Activated CD4-positive, alpha-beta T cell treated with anti-CD3 and anti-CD28 coated beads, Interleukin-2, amount 50 U/mL, for 1 hour (primary cell): Measurements from ENCODE around the gene DDB1.
"Not testable (repeated sequence)": the region's sequence is repeated elsewhere in the genome, so short reads cannot be mapped to it uniquely, and the experiment has no call there.

ENCODE experiments used
- DNase-seq: peaks from one replicate; pipeline ENCODE4 v3.0.0-alpha.2; 2020

The DDB1 gene

DNA sequence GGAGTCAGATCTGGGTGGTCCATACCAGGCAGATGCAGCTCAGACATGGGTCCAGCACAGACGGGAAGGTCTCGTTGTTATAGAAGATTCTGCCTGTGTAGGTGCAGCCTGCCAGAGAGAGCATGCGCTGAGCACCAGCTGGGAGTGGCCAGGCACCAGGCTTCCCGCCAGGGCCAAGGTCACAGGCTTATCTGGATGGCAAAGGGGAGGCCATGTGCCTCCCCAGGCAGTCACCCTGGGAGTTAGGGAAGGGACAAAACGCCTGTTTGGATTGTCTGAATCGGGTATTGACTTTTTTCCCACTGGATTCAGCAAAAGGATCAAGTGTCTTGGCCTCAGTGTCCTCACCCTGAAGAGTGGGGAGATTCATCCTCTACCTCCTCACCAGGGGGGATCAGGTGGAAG is 65.5 kb downstream of the DDB1 start:
- no peak for DNase-seq

DNA sequence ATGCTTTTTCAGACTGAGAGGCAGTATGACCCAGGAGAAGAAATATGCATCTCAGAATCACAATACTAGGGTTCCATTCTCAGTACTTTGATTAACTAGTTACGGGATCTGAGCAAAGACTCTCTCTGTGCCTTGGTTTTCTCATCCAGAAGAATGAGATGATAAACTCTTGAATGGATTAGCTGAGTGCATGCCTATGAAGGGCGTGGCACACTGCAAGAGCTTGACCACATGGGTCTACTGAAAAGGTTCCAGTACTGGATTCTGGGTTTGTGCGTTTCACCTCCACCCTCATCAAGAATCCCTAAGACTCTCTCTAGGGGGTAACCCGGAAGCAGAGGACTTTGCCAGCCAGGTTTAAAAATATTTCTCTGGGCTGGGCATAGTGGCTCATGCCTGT is 66.3 kb downstream of the DDB1 start:
- DNase-seq = no peak

DNA sequence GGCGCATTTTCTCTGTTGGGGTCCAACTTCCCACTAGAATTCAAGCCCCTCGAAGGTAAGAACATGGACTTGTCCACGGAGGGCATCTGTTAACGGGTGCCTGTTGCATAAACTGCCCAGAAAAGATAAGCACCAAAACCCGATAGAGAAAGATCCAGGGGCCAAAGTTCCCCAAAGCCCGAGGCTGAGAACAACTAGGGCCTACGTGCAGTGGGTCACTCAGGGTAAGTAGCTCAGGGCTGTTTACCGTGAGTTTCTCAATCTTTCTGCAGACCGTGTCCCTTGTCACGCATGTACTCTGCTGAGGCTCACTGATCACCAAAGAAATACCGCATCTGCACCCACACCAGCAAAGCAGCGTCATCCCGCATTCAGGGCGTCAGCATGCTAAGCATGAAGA is 67.5 kb downstream of the DDB1 start:
- no peak for DNase-seq

DNA sequence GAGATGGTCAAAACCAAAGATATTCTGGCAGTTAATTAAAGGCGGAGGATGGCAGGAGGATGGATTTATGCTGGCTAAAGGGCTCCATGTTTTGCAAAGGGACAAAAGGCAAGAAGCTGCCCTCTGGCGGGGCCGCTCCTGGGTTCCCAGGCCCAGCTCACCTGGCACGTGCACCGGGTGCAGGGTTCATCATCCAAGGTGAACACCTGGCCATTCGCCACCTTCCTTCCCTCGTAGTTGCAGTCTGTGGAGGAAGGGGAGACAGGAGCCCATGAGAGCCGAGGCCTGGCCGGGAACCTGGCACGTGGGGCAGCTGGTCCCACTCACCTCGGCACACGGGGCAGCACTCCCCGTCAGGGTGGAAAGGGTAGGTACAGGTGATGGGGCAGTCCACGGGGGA is 68.1 kb downstream of the DDB1 start:
- DNase-seq = no peak

DNA sequence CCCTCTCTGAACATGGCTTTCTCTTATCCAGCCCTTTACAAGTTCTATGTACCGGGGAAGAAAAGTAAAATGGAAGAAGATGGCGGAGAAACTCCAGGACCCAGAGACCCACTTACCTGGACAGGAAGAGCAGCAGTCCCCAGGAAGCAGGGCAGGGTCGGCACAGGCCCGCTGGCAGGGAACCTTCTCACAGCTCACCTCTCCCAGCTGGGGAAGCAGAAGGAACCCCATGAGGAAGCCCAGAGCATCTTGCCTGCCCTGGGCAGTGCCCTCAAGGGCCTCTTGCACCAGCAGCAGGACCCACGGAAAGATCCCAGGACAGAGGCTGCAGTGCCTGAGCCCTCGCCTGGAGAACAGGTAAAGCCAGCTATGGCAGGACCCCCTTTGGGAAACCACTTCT is 68.5 kb downstream of the DDB1 start:
- DNase-seq = no peak

DNA sequence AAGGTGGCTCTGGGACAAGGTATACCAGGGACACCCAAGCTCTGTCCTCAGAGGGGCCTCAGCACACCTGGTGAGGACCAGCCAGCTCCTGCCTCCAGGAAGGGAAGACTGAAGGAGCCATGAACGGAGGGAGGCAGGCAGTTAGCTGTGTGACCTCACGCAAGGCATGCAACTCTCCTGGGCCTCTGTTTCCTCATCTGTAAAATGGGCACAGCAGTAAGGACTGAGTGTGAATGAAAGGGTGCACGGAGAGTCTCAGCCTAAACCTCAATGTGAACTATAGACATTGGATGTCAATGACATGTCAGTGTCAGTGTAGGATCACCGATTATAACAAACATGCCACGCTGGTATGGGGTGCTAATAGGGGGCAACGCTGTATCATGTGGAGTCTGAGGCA is 73.5 kb downstream of the DDB1 start:
- DNase-seq = no peak

DNA sequence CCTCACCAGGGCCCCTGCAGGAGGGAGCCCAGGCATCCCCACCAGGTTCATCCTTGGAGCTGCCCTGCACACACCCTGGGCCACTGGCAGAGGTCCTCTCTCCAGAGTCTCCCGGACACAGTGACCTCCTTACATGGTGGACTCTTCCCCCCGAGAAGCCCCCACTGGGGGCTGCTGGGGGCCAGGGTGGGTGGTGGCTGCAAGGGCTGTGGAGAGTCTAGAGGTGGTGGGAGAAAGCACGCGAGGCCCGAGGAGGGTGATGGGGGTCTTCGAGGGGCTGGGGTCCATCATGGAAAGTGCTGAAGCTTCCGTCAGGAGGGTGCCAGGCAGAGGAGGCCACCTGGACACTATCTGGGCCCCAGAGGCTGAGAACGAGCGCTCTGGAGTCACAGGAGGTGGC is 74.4 kb downstream of the DDB1 start:
- no peak for DNase-seq

DNA sequence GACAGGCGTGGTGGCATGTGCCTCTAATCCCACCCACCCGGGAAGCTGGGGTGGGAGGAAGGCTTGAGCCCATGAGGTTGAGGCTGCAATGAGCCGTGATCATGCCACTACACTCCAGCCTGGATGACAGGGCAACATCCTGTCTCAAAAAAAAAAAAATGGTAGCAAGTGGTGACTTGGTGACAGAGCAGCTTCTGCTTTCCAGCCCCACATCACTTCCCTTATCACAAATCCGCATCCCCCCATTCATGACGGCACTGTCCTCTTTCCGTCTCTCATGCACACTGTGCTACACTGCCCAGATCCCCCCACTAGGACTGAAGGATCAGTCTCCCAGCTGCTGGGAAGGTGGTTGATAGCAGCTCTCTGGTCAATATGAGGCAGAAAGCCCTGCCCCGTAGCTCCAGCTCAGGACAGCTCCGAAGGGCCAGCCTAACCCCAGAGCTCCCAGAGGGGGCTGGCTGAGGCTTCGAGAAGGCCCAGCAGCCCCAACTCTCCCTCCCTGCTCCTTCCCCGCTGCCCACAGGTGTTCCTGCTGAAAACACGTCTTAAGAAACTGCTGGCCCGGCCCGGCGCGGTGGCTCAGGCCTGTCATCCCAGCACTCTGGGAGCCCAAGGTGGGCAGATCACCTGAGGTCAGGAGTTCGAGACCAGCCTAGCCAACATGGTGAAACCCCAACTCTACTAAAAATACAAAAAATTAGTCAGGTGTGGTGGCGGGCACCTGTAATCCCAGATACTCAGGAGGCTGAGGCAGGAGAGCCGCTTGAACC is 76.0 kb downstream of the DDB1 start:
- DNase-seq = no peak

DNA sequence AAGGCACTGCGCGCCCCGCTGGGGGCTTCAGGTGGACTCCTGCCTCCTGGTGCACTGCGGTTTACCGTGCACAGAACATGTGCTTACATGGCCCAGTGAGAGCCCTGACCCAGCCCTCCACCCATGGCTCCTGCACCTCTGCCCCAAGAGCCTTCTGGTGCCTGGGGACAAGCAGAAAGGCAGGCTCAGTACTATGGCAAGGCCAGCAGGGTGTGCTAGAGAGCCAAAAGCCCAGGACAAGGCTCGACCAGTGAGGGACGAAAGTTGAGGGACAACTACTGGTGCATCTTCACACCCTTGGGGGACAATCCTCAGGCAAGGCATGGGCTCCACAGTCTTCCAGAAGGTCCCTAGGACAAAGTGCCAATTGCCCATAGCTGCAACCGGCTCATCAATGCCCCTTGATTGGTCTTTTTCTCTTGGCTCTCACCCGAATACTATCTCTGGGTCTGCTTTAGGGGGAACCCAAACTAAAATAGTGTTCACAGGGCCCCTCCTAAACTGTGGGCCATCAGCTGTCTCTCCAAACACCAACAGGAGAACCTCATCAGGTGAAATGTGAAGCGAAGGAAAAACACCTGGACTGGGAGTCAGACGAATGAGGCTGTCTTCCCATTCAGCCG is 78.4 kb downstream of the DDB1 start:
- DNase-seq = peak; percentile 56

DNA sequence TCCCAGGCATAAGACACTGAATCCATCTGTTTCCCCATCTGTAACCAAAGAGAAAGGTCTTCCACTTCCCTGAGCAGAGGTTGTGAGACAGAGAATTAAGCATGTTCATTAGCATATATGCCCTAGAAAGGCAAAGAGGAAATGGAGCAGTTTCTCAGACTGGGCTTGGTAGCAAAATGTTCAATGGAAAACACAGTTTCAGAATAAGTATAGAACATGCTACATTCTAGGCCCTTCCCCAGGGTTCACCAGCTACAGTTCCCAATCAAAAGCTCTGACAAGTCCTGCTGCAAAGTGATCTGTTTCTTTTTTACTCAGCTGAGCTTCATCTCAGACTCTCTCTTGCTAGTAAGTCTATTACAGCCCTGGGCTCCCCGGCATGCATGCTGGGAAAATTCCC is 80.6 kb downstream of the DDB1 start:
- not testable (repeated sequence) for DNase-seq

DNA sequence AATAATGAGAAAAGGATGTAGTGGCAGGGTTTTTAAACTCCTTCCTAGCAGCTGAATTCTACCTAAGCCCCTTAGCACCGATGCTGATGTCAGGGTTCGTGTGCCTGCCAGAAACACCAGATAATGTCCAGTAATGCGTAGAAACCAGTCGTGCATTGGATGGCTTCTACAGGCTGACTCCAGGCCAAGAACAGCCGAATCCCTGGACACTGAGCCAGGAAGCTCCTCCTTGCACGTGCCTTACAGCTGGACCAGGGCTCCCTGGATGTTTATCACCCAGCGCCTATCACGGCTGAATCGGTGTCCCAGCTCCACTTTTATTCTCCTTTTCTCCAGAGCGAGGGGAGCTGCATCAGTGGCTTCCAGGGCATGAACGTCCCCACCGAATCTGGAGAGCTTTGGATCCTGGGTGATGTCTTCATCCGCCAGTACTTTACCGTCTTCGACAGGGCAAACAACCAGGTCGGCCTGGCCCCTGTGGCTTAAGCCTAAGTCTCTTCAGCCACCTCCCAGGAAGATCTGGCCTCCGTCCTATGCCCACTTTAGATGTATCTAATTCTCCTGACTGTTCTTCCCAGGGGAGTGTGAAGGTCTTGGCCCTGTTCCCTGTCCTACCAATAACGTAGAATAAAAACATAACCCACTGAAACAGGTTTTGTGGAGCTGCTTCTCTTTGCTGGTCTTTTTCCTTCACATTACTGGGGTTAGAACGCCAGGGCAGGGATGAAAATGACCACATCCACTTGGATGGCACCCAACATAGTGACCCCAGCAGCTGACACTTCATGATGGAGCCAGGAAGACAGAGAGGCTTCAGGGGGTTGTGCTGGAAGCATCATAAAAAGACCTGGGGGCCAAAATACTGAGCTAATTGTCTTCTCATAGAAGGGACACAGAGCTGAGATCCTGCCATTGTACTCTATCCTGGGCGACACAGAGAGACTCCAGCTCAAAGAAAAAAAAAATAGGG is 81.8 kb downstream of the DDB1 start:
- not testable (repeated sequence) for DNase-seq
